ENCODE data around the gene CALML6.

- TF ChIP-seq, protein P1, sequence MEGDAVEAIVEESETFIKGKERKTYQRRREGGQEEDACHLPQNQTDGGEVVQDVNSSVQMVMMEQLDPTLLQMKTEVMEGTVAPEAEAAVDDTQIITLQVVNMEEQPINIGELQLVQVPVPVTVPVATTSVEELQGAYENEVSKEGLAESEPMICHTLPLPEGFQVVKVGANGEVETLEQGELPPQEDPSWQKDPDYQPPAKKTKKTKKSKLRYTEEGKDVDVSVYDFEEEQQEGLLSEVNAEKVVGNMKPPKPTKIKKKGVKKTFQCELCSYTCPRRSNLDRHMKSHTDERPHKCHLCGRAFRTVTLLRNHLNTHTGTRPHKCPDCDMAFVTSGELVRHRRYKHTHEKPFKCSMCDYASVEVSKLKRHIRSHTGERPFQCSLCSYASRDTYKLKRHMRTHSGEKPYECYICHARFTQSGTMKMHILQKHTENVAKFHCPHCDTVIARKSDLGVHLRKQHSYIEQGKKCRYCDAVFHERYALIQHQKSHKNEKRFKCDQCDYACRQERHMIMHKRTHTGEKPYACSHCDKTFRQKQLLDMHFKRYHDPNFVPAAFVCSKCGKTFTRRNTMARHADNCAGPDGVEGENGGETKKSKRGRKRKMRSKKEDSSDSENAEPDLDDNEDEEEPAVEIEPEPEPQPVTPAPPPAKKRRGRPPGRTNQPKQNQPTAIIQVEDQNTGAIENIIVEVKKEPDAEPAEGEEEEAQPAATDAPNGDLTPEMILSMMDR (IDR thresholded peaks at IDR 0.05) = no peak
- no peak for TF ChIP-seq TCF7L2 (IDR thresholded peaks at IDR 0.05; ENCODE audit: low read depth, low read length)
Measured at GRCh38 chr1:1876335-1876930, 38.6 kb upstream of the CALML6 start.
